ENCODE measurements around the gene NNT. TPM values are rescaled to one million over a fixed set of nuclear protein-coding genes. Genes with fewer than 3 reads are reported as not detected.

NNT gene
- total and polyA plus RNA-seq, 2 of the 13 experiments (the other 11 are each of a cell fraction or from before 2014, with no cell fraction given): 21.1 to 58.0 TPM

DNA sequence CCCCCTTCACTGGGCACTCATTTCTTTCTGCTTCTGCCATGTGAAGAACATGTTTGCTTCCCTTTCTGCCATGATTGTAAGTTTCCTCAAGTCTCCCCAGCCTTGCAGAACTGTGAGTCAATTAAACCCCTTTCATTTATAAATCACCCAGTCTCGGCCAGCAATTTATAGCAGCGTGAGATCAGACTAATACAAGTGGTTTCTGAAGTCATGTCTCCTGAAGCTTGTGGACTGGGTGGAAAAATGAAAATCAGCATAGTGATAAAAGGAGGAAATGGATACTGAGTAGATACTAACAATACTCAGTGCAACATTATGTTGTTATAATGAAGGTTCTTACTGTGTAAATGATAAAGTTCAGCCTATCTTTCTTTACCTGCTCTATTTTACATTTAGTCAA lies 35.1 kb downstream of the NNT start:
- H3K79me2 ChIP-seq (ENCODE audit: insufficient read depth, low read length): no peaks in the 10 kb centered on the region
- H3K27me3 ChIP-seq (ENCODE audit: control insufficient read depth in 1 of 2, insufficient read depth in 2 of 2, low read length in 2 of 2): no peaks in the 10 kb centered on the region
- H3K4me3 ChIP-seq (replicated peaks in 1 of 3; ENCODE audit: insufficient read depth in 1 of 3, low read depth in 2 of 3, low read length in 3 of 3): no peak overlapping the region
- CTCF ChIA-PET (ENCODE audit: low intra/inter-chr PET ratio, low total read pairs): no interaction called here
- intact Hi-C loops (cut with micrococcal nuclease; ENCODE audit: unreplicated experiment) (no loop called here), in situ Hi-C loops (cut with HindIII; ENCODE audit: extremely low pct_ligation_motif_present, low pct_unique_long_range_greater_than_20kb) (loop anchor here (25.0 kb wide), 1 partner anchor 1149 kb away; no protein-coding TSS in a partner anchor)
- BruUV-seq (replicated peaks): no TSS peak
- no peaks in the 10 kb centered on the region for H3K9me3 ChIP-seq (ENCODE audit: low read length)
- POLR2A ChIA-PET: no interaction called here
- H3K9ac ChIP-seq (ENCODE audit: insufficient read depth, low read depth, low read length): no peak overlapping the region
- H3K27ac ChIP-seq (ENCODE audit: extremely low read length, insufficient read depth, low read length): no peak overlapping the region
- FAIRE-seq: no peak
- H3K4me2 ChIP-seq (ENCODE audit: low read depth, low read length): no peak overlapping the region
- peaks cover 1 to 7% of the 10 kb centered on the region in 2 experiments; a peak in 3 of 5 replicates for H3K36me3 ChIP-seq (replicated peaks in 1 of 2; ENCODE audit: control insufficient read depth in 1 of 2, insufficient read depth in 2 of 2, low read length in 2 of 2)
- no peaks in the 10 kb centered on the region for H3K4me1 ChIP-seq (ENCODE audit: insufficient read depth, low read length)
- DNase-seq (ENCODE audit: low spot score): no peak
- no peaks in the 10 kb centered on the region for H4K20me1 ChIP-seq (ENCODE audit: insufficient read depth, low read length)
- 92% methylated on average over 2 of the region's 2 CpGs for WGBS (ENCODE audit: low lambda C conversion rate)
- TF ChIP-seq ZFP82 (CRISPR knock-in tag; IDR thresholded peaks at IDR 0.05; ENCODE audit: borderline replicate concordance) (no peak), ARNTL (CRISPR knock-in tag; IDR thresholded peaks at IDR 0.05) (no peak), MED8 (CRISPR knock-in tag; IDR thresholded peaks at IDR 0.05; ENCODE audit: insufficient replicate concordance) (no peak), THYN1 (CRISPR knock-in tag; IDR thresholded peaks at IDR 0.05; ENCODE audit: borderline replicate concordance, low read depth) (no peak), HOXD1 (CRISPR knock-in tag; IDR thresholded peaks at IDR 0.05) (no peak), JARID2 (CRISPR knock-in tag; IDR thresholded peaks at IDR 0.05; ENCODE audit: insufficient replicate concordance) (no peak), MIER3 (CRISPR knock-in tag; IDR thresholded peaks at IDR 0.05; ENCODE audit: borderline replicate concordance) (no peak), AGO2 (optimal IDR thresholded peaks at IDR 0.05; ENCODE audit: low read depth, low read length) (no peak), ZNF615 (CRISPR knock-in tag; IDR thresholded peaks at IDR 0.05; ENCODE audit: borderline replicate concordance) (no peak), ZNF224 (CRISPR knock-in tag; IDR thresholded peaks at IDR 0.05) (no peak), YEATS4 (CRISPR knock-in tag; IDR thresholded peaks at IDR 0.05; ENCODE audit: borderline replicate concordance) (no peak), NR2F6 (IDR thresholded peaks at IDR 0.05) (no peak), NR2F6 (CRISPR knock-in tag; IDR thresholded peaks at IDR 0.05) (no peak), ELF4 (CRISPR knock-in tag; IDR thresholded peaks at IDR 0.05; ENCODE audit: borderline replicate concordance) (no peak), ZNF713 (CRISPR knock-in tag; IDR thresholded peaks at IDR 0.05) (no peak), GTF3A (CRISPR knock-in tag; conservative IDR thresholded peaks at IDR 0.05) (no peak)
- TF ChIP-seq, protein P1, sequence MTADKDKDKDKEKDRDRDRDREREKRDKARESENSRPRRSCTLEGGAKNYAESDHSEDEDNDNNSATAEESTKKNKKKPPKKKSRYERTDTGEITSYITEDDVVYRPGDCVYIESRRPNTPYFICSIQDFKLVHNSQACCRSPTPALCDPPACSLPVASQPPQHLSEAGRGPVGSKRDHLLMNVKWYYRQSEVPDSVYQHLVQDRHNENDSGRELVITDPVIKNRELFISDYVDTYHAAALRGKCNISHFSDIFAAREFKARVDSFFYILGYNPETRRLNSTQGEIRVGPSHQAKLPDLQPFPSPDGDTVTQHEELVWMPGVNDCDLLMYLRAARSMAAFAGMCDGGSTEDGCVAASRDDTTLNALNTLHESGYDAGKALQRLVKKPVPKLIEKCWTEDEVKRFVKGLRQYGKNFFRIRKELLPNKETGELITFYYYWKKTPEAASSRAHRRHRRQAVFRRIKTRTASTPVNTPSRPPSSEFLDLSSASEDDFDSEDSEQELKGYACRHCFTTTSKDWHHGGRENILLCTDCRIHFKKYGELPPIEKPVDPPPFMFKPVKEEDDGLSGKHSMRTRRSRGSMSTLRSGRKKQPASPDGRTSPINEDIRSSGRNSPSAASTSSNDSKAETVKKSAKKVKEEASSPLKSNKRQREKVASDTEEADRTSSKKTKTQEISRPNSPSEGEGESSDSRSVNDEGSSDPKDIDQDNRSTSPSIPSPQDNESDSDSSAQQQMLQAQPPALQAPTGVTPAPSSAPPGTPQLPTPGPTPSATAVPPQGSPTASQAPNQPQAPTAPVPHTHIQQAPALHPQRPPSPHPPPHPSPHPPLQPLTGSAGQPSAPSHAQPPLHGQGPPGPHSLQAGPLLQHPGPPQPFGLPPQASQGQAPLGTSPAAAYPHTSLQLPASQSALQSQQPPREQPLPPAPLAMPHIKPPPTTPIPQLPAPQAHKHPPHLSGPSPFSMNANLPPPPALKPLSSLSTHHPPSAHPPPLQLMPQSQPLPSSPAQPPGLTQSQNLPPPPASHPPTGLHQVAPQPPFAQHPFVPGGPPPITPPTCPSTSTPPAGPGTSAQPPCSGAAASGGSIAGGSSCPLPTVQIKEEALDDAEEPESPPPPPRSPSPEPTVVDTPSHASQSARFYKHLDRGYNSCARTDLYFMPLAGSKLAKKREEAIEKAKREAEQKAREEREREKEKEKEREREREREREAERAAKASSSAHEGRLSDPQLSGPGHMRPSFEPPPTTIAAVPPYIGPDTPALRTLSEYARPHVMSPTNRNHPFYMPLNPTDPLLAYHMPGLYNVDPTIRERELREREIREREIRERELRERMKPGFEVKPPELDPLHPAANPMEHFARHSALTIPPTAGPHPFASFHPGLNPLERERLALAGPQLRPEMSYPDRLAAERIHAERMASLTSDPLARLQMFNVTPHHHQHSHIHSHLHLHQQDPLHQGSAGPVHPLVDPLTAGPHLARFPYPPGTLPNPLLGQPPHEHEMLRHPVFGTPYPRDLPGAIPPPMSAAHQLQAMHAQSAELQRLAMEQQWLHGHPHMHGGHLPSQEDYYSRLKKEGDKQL (CRISPR knock-in tag; IDR thresholded peaks at IDR 0.05; ENCODE audit: low read depth): no peak
- no peak for ATAC-seq
- H2AFZ ChIP-seq (ENCODE audit: low read length): no peak overlapping the region

Data from HepG2 (cell line).